ENCODE data around the gene ANKRD10.

DNA sequence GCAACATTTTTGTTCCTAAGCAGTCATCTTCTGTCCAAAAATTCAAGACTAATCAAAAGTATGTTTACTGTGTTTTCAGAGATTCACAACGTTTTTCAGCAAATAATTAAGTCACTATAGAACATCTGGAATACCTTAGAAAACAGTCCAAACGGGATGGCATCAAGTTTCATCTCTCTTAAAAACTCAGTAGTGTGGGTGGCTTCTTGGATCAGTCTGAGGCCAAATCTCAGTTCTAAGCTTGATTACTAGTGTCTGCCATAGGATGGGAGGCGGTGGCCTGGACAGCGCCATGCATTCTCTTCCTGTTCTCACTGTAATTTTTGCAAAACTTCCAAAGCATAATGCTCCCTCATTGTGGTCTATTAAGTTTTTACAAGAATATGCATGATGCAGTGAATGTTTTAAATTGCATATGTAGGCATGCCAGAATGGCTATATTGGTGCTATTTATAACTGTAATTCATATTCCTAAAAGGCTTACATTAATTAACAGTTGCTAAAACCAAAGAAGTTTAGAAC is 37.1 kb downstream of the ANKRD10 start:
- TF ChIP-seq, protein P1, sequence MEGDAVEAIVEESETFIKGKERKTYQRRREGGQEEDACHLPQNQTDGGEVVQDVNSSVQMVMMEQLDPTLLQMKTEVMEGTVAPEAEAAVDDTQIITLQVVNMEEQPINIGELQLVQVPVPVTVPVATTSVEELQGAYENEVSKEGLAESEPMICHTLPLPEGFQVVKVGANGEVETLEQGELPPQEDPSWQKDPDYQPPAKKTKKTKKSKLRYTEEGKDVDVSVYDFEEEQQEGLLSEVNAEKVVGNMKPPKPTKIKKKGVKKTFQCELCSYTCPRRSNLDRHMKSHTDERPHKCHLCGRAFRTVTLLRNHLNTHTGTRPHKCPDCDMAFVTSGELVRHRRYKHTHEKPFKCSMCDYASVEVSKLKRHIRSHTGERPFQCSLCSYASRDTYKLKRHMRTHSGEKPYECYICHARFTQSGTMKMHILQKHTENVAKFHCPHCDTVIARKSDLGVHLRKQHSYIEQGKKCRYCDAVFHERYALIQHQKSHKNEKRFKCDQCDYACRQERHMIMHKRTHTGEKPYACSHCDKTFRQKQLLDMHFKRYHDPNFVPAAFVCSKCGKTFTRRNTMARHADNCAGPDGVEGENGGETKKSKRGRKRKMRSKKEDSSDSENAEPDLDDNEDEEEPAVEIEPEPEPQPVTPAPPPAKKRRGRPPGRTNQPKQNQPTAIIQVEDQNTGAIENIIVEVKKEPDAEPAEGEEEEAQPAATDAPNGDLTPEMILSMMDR (IDR thresholded peaks at IDR 0.05), result no peak
- TF ChIP-seq POLR2A (IDR thresholded peaks at IDR 0.05) (no peak), EP300 (IDR thresholded peaks at IDR 0.05) (no peak)
